HG03460 (cell line): ENCODE data around the gene HDAC5.

ENCODE experiments used
- ATAC-seq: cut with Tn5 transposase; IDR thresholded peaks from one replicate; pipeline ENCODE4 v1.9.1; 2021; ENCODE audit not compliant: unreplicated experiment

Gene HDAC5

GRCh38 chr17:44091200-44091997 lies 32.0 kb downstream of the HDAC5 start:
- ATAC-seq: no peak

GRCh38 chr17:44088254-44088653 lies 35.2 kb downstream of the HDAC5 start:
- ATAC-seq: no peak

GRCh38 chr17:44087319-44087718 lies 36.1 kb downstream of the HDAC5 start:
- no peak for ATAC-seq

- ATAC-seq: no peak
Measured at GRCh38 chr17:44086364-44087311, 36.8 kb downstream of the HDAC5 start.

GRCh38 chr17:44085908-44086307 lies 37.5 kb downstream of the HDAC5 start:
- ATAC-seq: no peak

GRCh38 chr17:44084921-44085320 lies 38.5 kb downstream of the HDAC5 start:
- ATAC-seq: no peak

- ATAC-seq: no peak
Measured at GRCh38 chr17:44084131-44084538, 39.3 kb downstream of the HDAC5 start.

GRCh38 chr17:44083250-44083849 lies 40.1 kb downstream of the HDAC5 start:
- ATAC-seq: no peak

- ATAC-seq: no peak
Measured at GRCh38 chr17:44082256-44082927, 41.0 kb downstream of the HDAC5 start.

GRCh38 chr17:44081681-44082080 lies 41.8 kb downstream of the HDAC5 start:
- ATAC-seq: no peak

GRCh38 chr17:44079877-44080821 lies 43.3 kb downstream of the HDAC5 start:
- no peak for ATAC-seq

- ATAC-seq: no peak
Measured at GRCh38 chr17:44078412-44078811, 45.0 kb downstream of the HDAC5 start.

- ATAC-seq: no peak
Measured at GRCh38 chr17:44077595-44077909, 45.9 kb downstream of the HDAC5 start.

- no peak for ATAC-seq
Measured at GRCh38 chr17:44076716-44077594, 46.5 kb downstream of the HDAC5 start.

GRCh38 chr17:44075598-44076293 lies 47.7 kb downstream of the HDAC5 start:
- ATAC-seq: no peak

- ATAC-seq: no peak
Measured at GRCh38 chr17:44074911-44075285, 48.5 kb downstream of the HDAC5 start.

- no peak for ATAC-seq
Measured at GRCh38 chr17:44074231-44074910, 49.1 kb downstream of the HDAC5 start.

GRCh38 chr17:44071772-44072171 lies 51.7 kb downstream of the HDAC5 start:
- ATAC-seq: no peak
